HEK293 (cell line): ENCODE results near the gene WDR74.
A peak's percentile ranks its signal among the peaks of the same experiment; 100 is the strongest.

Source experiments
- GLIS2 ChIP-seq: fragments of 450-650 bp; formaldehyde crosslinking; IDR thresholded peaks from 2 replicates; pipeline ENCODE4 v1.5.1; 2016; ENCODE audit warnings: missing biosample characterization, missing genetic modification characterization
- HOXC10 ChIP-seq: sonication (generic); formaldehyde crosslinking; IDR thresholded peaks from 2 replicates; pipeline ENCODE4 v1.8.1; 2023; ENCODE audit warnings: mild to moderate bottlenecking, missing genetic modification reagents
- KLF1 ChIP-seq: fragments of 450-650 bp; formaldehyde crosslinking; IDR thresholded peaks from 2 replicates; pipeline ENCODE4 v1.5.1; 2016; ENCODE audit warnings: missing biosample characterization, missing genetic modification characterization
- MZF1 ChIP-seq: fragments of 450-650 bp; formaldehyde crosslinking; IDR thresholded peaks from 2 replicates; pipeline ENCODE4 v1.5.1; 2017; ENCODE audit warnings: missing biosample characterization, missing genetic modification characterization, borderline replicate concordance
- REPIN1 ChIP-seq: fragments of 450-650 bp; formaldehyde crosslinking; IDR thresholded peaks from 2 replicates; pipeline ENCODE4 v1.5.1; 2017; ENCODE audit warnings: missing biosample characterization, missing genetic modification characterization, low read depth
- SCRT2 ChIP-seq: fragments of 450-650 bp; formaldehyde crosslinking; IDR thresholded peaks from 2 replicates; pipeline ENCODE4 v1.5.1; 2016; ENCODE audit warnings: missing biosample characterization, missing genetic modification characterization
- ZNF10 ChIP-seq: fragments of 450-650 bp; formaldehyde crosslinking; IDR thresholded peaks from 2 replicates; pipeline ENCODE4 v1.5.1; 2017; ENCODE audit warnings: missing biosample characterization, missing genetic modification characterization
- ZNF114 ChIP-seq: fragments of 450-650 bp; formaldehyde crosslinking; IDR thresholded peaks from 2 replicates; pipeline ENCODE4 v1.5.0; 2017; ENCODE audit warnings: missing biosample characterization, missing genetic modification characterization
- ZNF138 ChIP-seq: fragments of 450-650 bp; formaldehyde crosslinking; IDR thresholded peaks from 2 replicates; pipeline ENCODE4 v1.5.1; 2016; ENCODE audit warnings: missing biosample characterization, missing genetic modification characterization, borderline replicate concordance
- ZNF148 ChIP-seq: fragments of 450-650 bp; formaldehyde crosslinking; IDR thresholded peaks from 2 replicates; pipeline ENCODE4 v1.5.0; 2017; ENCODE audit warnings: missing biosample characterization, missing genetic modification characterization, borderline replicate concordance
- ZNF184 ChIP-seq: fragments of 450-650 bp; IDR thresholded peaks from 2 replicates; pipeline ENCODE4 v1.5.1; 2018; ENCODE audit warnings: missing biosample characterization, mild to moderate bottlenecking, missing genetic modification characterization
- ZNF2 ChIP-seq: fragments of 450-650 bp; formaldehyde crosslinking; IDR thresholded peaks from 2 replicates; pipeline ENCODE4 v1.5.1; 2016; ENCODE audit warnings: missing biosample characterization, missing genetic modification characterization
- ZNF223 ChIP-seq: fragments of 450-650 bp; formaldehyde crosslinking; IDR thresholded peaks from 2 replicates; pipeline ENCODE4 v1.5.1; 2016; ENCODE audit warnings: missing biosample characterization, missing genetic modification characterization
- ZNF23 ChIP-seq: fragments of 450-650 bp; formaldehyde crosslinking; IDR thresholded peaks from 2 replicates; pipeline ENCODE4 v1.5.1; 2016; ENCODE audit warnings: missing biosample characterization, missing genetic modification characterization, borderline replicate concordance
- ZNF266 ChIP-seq: fragments of 450-650 bp; formaldehyde crosslinking; IDR thresholded peaks from 2 replicates; pipeline ENCODE4 v1.5.1; 2016; ENCODE audit warnings: missing biosample characterization, missing genetic modification characterization, low read depth
- ZNF292 ChIP-seq: fragments of 450-650 bp; formaldehyde crosslinking; IDR thresholded peaks from 2 replicates; pipeline ENCODE4 v1.5.1; 2016; ENCODE audit warnings: low read depth, missing biosample characterization, missing genetic modification characterization, borderline replicate concordance
- ZNF362 ChIP-seq: fragments of 450-650 bp; formaldehyde crosslinking; IDR thresholded peaks from 2 replicates; pipeline ENCODE4 v1.5.1; 2016; ENCODE audit warnings: missing biosample characterization, missing genetic modification characterization
- ZNF404 ChIP-seq: fragments of 450-650 bp; formaldehyde crosslinking; IDR thresholded peaks from 2 replicates; pipeline ENCODE4 v1.5.1; 2017; ENCODE audit warnings: missing biosample characterization, missing genetic modification characterization
- ZNF514 ChIP-seq: fragments of 450-650 bp; formaldehyde crosslinking; IDR thresholded peaks from 2 replicates; pipeline ENCODE4 v1.5.1; 2016; ENCODE audit warnings: missing biosample characterization, missing genetic modification characterization
- ZNF518A ChIP-seq: fragments of 450-650 bp; formaldehyde crosslinking; conservative IDR thresholded peaks from 2 replicates; pipeline ENCODE4 v1.5.1; 2016; ENCODE audit warnings: low read depth, missing biosample characterization, missing genetic modification characterization
- ZNF529 ChIP-seq: fragments of 450-650 bp; formaldehyde crosslinking; IDR thresholded peaks from 2 replicates; pipeline ENCODE4 v1.5.1; 2017; ENCODE audit warnings: missing genetic modification characterization, missing biosample characterization; ENCODE audit not compliant: insufficient replicate concordance
- ZNF621 ChIP-seq: fragments of 450-650 bp; formaldehyde crosslinking; IDR thresholded peaks from 2 replicates; pipeline ENCODE4 v1.5.1; 2017; ENCODE audit warnings: missing biosample characterization, missing genetic modification characterization
- ZNF664 ChIP-seq: fragments of 450-650 bp; formaldehyde crosslinking; IDR thresholded peaks from 2 replicates; pipeline ENCODE4 v1.5.1; 2016; ENCODE audit warnings: missing biosample characterization, missing genetic modification characterization
- ZNF776 ChIP-seq: fragments of 450-650 bp; formaldehyde crosslinking; IDR thresholded peaks from 2 replicates; pipeline ENCODE4 v1.5.0; 2017; ENCODE audit warnings: missing biosample characterization, missing genetic modification characterization, borderline replicate concordance
- ZNF777 ChIP-seq: fragments of 450-650 bp; formaldehyde crosslinking; IDR thresholded peaks from 2 replicates; pipeline ENCODE4 v1.5.1; 2017; ENCODE audit warnings: missing biosample characterization, missing genetic modification characterization, borderline replicate concordance
- ZNF791 ChIP-seq: fragments of 450-650 bp; formaldehyde crosslinking; IDR thresholded peaks from 2 replicates; pipeline ENCODE4 v1.5.1; 2016; ENCODE audit warnings: missing biosample characterization, missing genetic modification characterization
- ZNF837 ChIP-seq: fragments of 450-650 bp; formaldehyde crosslinking; IDR thresholded peaks from 2 replicates; pipeline ENCODE4 v1.5.1; 2016; ENCODE audit warnings: missing biosample characterization, missing genetic modification characterization
- ZSCAN23 ChIP-seq: fragments of 450-650 bp; formaldehyde crosslinking; IDR thresholded peaks from 2 replicates; pipeline ENCODE4 v1.5.1; 2016; ENCODE audit warnings: missing biosample characterization, missing genetic modification characterization
- TF ChIP-seq, protein P1 (sequence below): fragments of 450-650 bp; formaldehyde crosslinking; IDR thresholded peaks from 2 replicates; pipeline ENCODE4 v1.5.1; 2016; ENCODE audit warnings: missing biosample characterization, missing genetic modification characterization

WDR74 gene

DNA sequence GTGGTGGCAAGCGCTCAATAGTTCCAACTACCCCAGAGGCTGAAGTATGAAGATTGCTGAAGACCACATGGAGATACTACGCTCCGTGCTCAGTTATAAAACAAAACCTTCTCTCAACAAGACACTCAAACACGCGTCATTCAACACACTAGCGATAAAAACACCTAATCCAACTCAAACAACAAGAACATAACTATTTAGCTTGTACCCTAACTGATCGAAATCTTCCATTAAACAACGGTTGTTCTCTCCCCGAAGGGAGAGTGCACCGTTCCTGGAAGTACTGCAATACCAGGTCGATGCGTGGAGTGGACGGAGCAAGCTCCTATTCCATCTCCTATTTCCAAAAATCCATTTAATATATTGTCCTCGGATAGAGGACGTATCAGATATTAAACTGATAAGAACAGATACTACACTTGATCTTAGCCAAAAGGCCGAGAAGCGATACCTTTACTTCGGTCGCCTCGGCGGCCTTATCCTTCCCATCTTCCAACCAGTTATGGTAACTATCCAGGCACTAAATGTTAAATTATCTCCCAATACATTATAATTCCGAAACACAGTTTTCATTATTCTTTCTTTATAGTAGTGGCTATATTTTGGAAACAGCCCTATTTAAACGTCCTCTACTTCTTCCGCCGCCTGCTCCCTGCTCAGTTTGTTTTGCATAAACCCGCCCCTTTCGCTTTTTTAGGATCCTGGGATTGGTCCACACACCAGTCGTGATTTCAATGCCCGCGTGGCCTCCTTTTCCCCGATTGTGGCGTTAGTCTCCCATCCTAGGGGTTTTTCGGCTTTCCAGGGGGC is 2.2 kb upstream of the WDR74 start (continued):
- TF ChIP-seq ZNF223 (tag by site-specific recombination), result 0 out of 2 replicates have a peak, but pooled peaks have one; percentile 7
- no peak for TF ChIP-seq ZNF514 (tag by site-specific recombination)
- TF ChIP-seq KLF1 (tag by site-specific recombination), result peak; percentile 43
- peak; percentile 94 for TF ChIP-seq ZNF837 (tag by site-specific recombination)
- TF ChIP-seq REPIN1 (tag by site-specific recombination), result peak; percentile 99
- TF ChIP-seq ZNF138 (tag by site-specific recombination), result no peak
- peak; percentile 88 for TF ChIP-seq MZF1 (tag by site-specific recombination)
- TF ChIP-seq HOXC10 (CRISPR knock-in tag), result no peak
- TF ChIP-seq ZNF776, result peak; percentile 82; the same call in 1 of the 2 replicates
- TF ChIP-seq, protein P1, sequence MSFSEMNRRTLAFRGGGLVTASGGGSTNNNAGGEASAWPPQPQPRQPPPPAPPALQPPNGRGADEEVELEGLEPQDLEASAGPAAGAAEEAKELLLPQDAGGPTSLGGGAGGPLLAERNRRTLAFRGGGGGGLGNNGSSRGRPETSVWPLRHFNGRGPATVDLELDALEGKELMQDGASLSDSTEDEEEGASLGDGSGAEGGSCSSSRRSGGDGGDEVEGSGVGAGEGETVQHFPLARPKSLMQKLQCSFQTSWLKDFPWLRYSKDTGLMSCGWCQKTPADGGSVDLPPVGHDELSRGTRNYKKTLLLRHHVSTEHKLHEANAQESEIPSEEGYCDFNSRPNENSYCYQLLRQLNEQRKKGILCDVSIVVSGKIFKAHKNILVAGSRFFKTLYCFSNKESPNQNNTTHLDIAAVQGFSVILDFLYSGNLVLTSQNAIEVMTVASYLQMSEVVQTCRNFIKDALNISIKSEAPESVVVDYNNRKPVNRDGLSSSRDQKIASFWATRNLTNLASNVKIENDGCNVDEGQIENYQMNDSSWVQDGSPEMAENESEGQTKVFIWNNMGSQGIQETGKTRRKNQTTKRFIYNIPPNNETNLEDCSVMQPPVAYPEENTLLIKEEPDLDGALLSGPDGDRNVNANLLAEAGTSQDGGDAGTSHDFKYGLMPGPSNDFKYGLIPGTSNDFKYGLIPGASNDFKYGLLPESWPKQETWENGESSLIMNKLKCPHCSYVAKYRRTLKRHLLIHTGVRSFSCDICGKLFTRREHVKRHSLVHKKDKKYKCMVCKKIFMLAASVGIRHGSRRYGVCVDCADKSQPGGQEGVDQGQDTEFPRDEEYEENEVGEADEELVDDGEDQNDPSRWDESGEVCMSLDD (tag by site-specific recombination), result peak; percentile 89
- TF ChIP-seq GLIS2 (tag by site-specific recombination), result peak; percentile 64; the same call in 1 of the 2 replicates
- no peak for TF ChIP-seq ZNF529 (tag by site-specific recombination)
- TF ChIP-seq ZNF114 (tag by site-specific recombination), result no peak
- TF ChIP-seq ZNF791 (tag by site-specific recombination), result no peak
- TF ChIP-seq ZNF362 (tag by site-specific recombination), result 0 out of 2 replicates have a peak, but pooled peaks have one; percentile 37
- peak; percentile 65; the same call in 1 of the 2 replicates for TF ChIP-seq ZNF777
- TF ChIP-seq ZNF266 (tag by site-specific recombination), result no peak
- peak; percentile 99 for TF ChIP-seq ZNF2
- TF ChIP-seq ZNF292 (tag by site-specific recombination), result no peak
- TF ChIP-seq ZNF664 (tag by site-specific recombination), result peak; percentile 74
- TF ChIP-seq ZSCAN23, result peak; percentile 97
- peak; percentile 16; the same call in 1 of the 2 replicates for TF ChIP-seq ZNF184 (tag by site-specific recombination)
- peak; percentile 58 for TF ChIP-seq ZNF10 (tag by site-specific recombination)
- TF ChIP-seq ZNF404 (tag by site-specific recombination), result no peak
- TF ChIP-seq ZNF148, result no peak
- peak; percentile 70 for TF ChIP-seq SCRT2
- TF ChIP-seq ZNF621 (tag by site-specific recombination), result no peak
- TF ChIP-seq ZNF518A, result 0 out of 2 replicates have a peak, but pooled peaks have one; percentile 31
- TF ChIP-seq ZNF23 (tag by site-specific recombination), result no peak; the same call in 1 of the 2 replicates
